HepG2 (cell line): Measurements from ENCODE around the gene ZNF732. TPM values are rescaled to one million over a fixed set of nuclear protein-coding genes. Genes with fewer than 3 reads are reported as not detected.

ENCODE experiments used
- ATAC-seq: fragments of 200-7000 bp; cut with Tn5 transposase; 3 replicates; pipeline ENCODE4 v1.9.1; 2020; ENCODE audit warnings: mild to moderate bottlenecking, moderate library complexity
- BruUV-seq: library from RNA; stranded (reverse); fragments of 400-500 nt; replicated peaks from 2 replicates; lab custom pipeline; 2021; lab: Mats Ljungman, UMichigan
- CTCF ChIA-PET: fragments of 300-600 bp; formaldehyde crosslinking; extraction: SDS; loops from one replicate; lab custom pipeline; 2021; ENCODE audit warnings: low total read pairs, inconsistent platforms, low intra/inter-chr PET ratio; lab: Yijun Ruan, JAX
- POLR2A ChIA-PET: fragments of 350-600 bp; sonication (Branson Sonifier 250); formaldehyde crosslinking; loops from one replicate; lab custom pipeline; 2020; ENCODE audit warnings: antibody characterized with exemption, inconsistent platforms; lab: Yijun Ruan, JAX
- DNase-seq: peaks from one replicate; pipeline ENCODE4 v3.0.0-alpha.2; 2015; ENCODE audit warnings: low spot score
- FAIRE-seq: peaks from 3 replicates; lab custom pipeline; 2011; peaks lifted over from hg19 to GRCh38; lab: Jason Lieb, UNC
- H2AFZ ChIP-seq: one replicate; pipeline ENCODE4 v1.6.1; 2011; ENCODE audit warnings: low read length, inconsistent platforms
- H3K27ac ChIP-seq: fragments of 300-600 bp; 3 replicates; pipeline ENCODE4 v1.8.0; 2011; ENCODE audit warnings: mixed run types, mild to moderate bottlenecking, mixed read lengths, low read length, inconsistent platforms; ENCODE audit not compliant: insufficient read depth; ENCODE audit errors: extremely low read length
- H3K27me3 ChIP-seq, 2 experiments: fragments of 200-600 bp in 1 of 2; 2 replicates in 1 of 2; 3 replicates in 1 of 2; pipeline versions ENCODE4 v1.6.0 to v1.8.0; 2011; ENCODE audit warnings: low read length in 2 of 2, mild to moderate bottlenecking in 2 of 2, moderate library complexity in 2 of 2, inconsistent platforms in 1 of 2; ENCODE audit not compliant: insufficient read depth in 2 of 2, control insufficient read depth in 1 of 2
- H3K36me3 ChIP-seq, 2 experiments: fragments of 200-600 bp in 1 of 2; replicated peaks in 1 of 2; 2 replicates in 1 of 2; 3 replicates in 1 of 2; pipeline versions ENCODE4 v1.5.1 to v1.8.0; 2011; ENCODE audit warnings: low read length in 2 of 2, inconsistent platforms in 1 of 2; ENCODE audit not compliant: insufficient read depth in 2 of 2, control insufficient read depth in 1 of 2
- H3K4me1 ChIP-seq: 2 replicates; pipeline ENCODE4 v1.5.1; 2012; ENCODE audit warnings: low read length, inconsistent platforms; ENCODE audit not compliant: insufficient read depth
- H3K4me2 ChIP-seq: 2 replicates; pipeline ENCODE4 v1.6.0; 2011; ENCODE audit warnings: low read depth, low read length, inconsistent platforms
- H3K4me3 ChIP-seq, 3 experiments: fragments of 200-600 bp in 1 of 3; sonication (generic), shearing (Covaris generic) in 1 of 3; replicated peaks in 1 of 3; 2 replicates each; pipeline ENCODE4 v1.5.1; 2011 to 2016; ENCODE audit warnings: low read length in 3 of 3, inconsistent platforms in 2 of 3, low read depth in 2 of 3, mild to moderate bottlenecking in 2 of 3, control low read depth in 1 of 3, mixed read lengths in 1 of 3; ENCODE audit not compliant: insufficient read depth in 1 of 3
- H3K79me2 ChIP-seq: one replicate; pipeline ENCODE4 v1.6.1; 2011; ENCODE audit warnings: low read length, inconsistent platforms; ENCODE audit not compliant: insufficient read depth
- H3K9ac ChIP-seq: 2 replicates; pipeline ENCODE4 v1.6.0; 2011; ENCODE audit warnings: mild to moderate bottlenecking, low read depth, low read length, inconsistent platforms; ENCODE audit not compliant: insufficient read depth
- H3K9me3 ChIP-seq: 2 replicates; pipeline ENCODE4 v1.5.1; 2012; ENCODE audit warnings: mild to moderate bottlenecking, low read length
- H4K20me1 ChIP-seq: 2 replicates; pipeline ENCODE4 v1.6.0; 2011; ENCODE audit warnings: inconsistent platforms, mild to moderate bottlenecking, low read length, moderate library complexity; ENCODE audit not compliant: insufficient read depth
- CTCF ChIP-seq: sonication (generic); formaldehyde crosslinking; IDR thresholded peaks from 2 replicates; pipeline ENCODE4 v1.5.0; 2020; ENCODE audit warnings: mild to moderate bottlenecking, missing genetic modification reagents, moderate library complexity
- GLMP ChIP-seq: sonication (generic); formaldehyde crosslinking; IDR thresholded peaks from 2 replicates; pipeline ENCODE4 v1.9.0; 2021; ENCODE audit warnings: missing genetic modification reagents, mild to moderate bottlenecking, borderline replicate concordance
- HNRNPUL1 ChIP-seq: fragments of 200-400 bp; formaldehyde crosslinking; IDR thresholded peaks from 2 replicates; pipeline ENCODE4 v1.6.1; 2017; ENCODE audit warnings: low read depth, mild to moderate bottlenecking, low read length, moderate library complexity
- KDM5B ChIP-seq: sonication (generic); formaldehyde crosslinking; IDR thresholded peaks from 2 replicates; pipeline ENCODE4 v1.4.0; 2020; ENCODE audit warnings: missing genetic modification reagents, mild to moderate bottlenecking, borderline replicate concordance
- KLF15 ChIP-seq: sonication (generic); formaldehyde crosslinking; IDR thresholded peaks from 2 replicates; pipeline ENCODE4 v1.8.1; 2023; ENCODE audit warnings: borderline replicate concordance, mild to moderate bottlenecking, inconsistent platforms, missing genetic modification reagents, mixed read lengths
- KLF16 ChIP-seq, 2 experiments: sonication (generic) in 1 of 2; formaldehyde crosslinking in 1 of 2; IDR thresholded peaks; 2 replicates each; pipeline versions ENCODE4 v1.6.1 to v1.8.0; 2016 to 2023; ENCODE audit warnings: missing genetic modification reagents in 2 of 2, missing compliant biosample characterization in 1 of 2
- KMT2A ChIP-seq: sonication (generic); formaldehyde crosslinking; IDR thresholded peaks from 2 replicates; pipeline ENCODE4 v1.4.0; 2020; ENCODE audit warnings: missing genetic modification reagents
- NFRKB ChIP-seq: fragments of 450-650 bp; IDR thresholded peaks from 2 replicates; pipeline ENCODE4 v1.6.1; 2017
- NKX3-1 ChIP-seq: sonication (generic); formaldehyde crosslinking; IDR thresholded peaks from 2 replicates; pipeline ENCODE4 v1.5.0; 2020; ENCODE audit warnings: missing genetic modification reagents
- RNF219 ChIP-seq: sonication (generic); formaldehyde crosslinking; IDR thresholded peaks from 2 replicates; pipeline ENCODE4 v1.5.0; 2020; ENCODE audit warnings: mild to moderate bottlenecking, missing genetic modification reagents
- SOX13 ChIP-seq, 3 experiments: fragments of 450-650 bp in 1 of 3; sonication (generic) in 1 of 3; formaldehyde crosslinking in 1 of 3; IDR thresholded peaks in 2 of 3; conservative IDR thresholded peaks in 1 of 3; 2 replicates each; pipeline versions ENCODE4 v1.5.0 to v1.6.1; 2016 to 2020; ENCODE audit warnings: antibody characterized with exemption in 1 of 3, mild to moderate bottlenecking in 1 of 3, missing compliant biosample characterization in 1 of 3, missing genetic modification reagents in 1 of 3, moderate library complexity in 1 of 3
- ZBTB21 ChIP-seq: sonication (generic); formaldehyde crosslinking; IDR thresholded peaks from 2 replicates; pipeline ENCODE4 v1.4.0; 2020; ENCODE audit warnings: missing genetic modification reagents
- ZFP90 ChIP-seq: sonication (generic); formaldehyde crosslinking; IDR thresholded peaks from 2 replicates; pipeline ENCODE4 v1.8.0; 2022; ENCODE audit warnings: missing genetic modification reagents, mild to moderate bottlenecking, inconsistent platforms, borderline replicate concordance
- ZNF451 ChIP-seq: sonication (generic); formaldehyde crosslinking; IDR thresholded peaks from 2 replicates; pipeline ENCODE4 v1.5.0; 2020; ENCODE audit warnings: mild to moderate bottlenecking, missing genetic modification reagents
- ZNF772 ChIP-seq: sonication (generic); formaldehyde crosslinking; IDR thresholded peaks from 2 replicates; pipeline ENCODE4 v1.5.0; 2020; ENCODE audit warnings: mild to moderate bottlenecking, missing genetic modification reagents
- ZNF775 ChIP-seq: sonication (generic); formaldehyde crosslinking; IDR thresholded peaks from 2 replicates; pipeline ENCODE4 v1.4.0; 2020; ENCODE audit warnings: missing genetic modification reagents, mild to moderate bottlenecking, moderate library complexity, borderline replicate concordance
- ZNF792 ChIP-seq: IDR thresholded peaks from 2 replicates; pipeline ENCODE4 v1.6.1; 2016
- WGBS: methylation state at CpG from one replicate; pipeline ENCODE4 v1.1.6; 2017; ENCODE audit warnings: low lambda C conversion rate; 5-methylcytosine and 5-hydroxymethylcytosine counted together
- in situ Hi-C: cut with HindIII; loops from 2 replicates; pipeline ENCODE4 v1.10.0; 2017; ENCODE audit warnings: low pct_unique_long_range_greater_than_20kb; ENCODE audit not compliant: extremely low pct_ligation_motif_present
- intact Hi-C: fragments of 100-400 bp; cut with micrococcal nuclease; formaldehyde crosslinking; loops from one replicate; pipeline ENCODE4 v1.10.0; 2022; ENCODE audit not compliant: unreplicated experiment
- polyA plus RNA-seq, 8 experiments: library from polyadenylated mRNA; depleted of rRNA in 3 of 8; stranded (reverse) in 7 of 8; unstranded in 1 of 8; fragments of >200 nt; fragmentation: Illumina TruSeq in 4 of 8; extraction: Trizol in 4 of 8; gene quantifications; 2 replicates each; pipeline versions ENCODE4 v1.2.1 to v1.2.3, GENCODE V29; 2011 to 2016; ENCODE audit warnings: low read depth in 4 of 8, missing spikeins in 1 of 8, mixed read lengths in 1 of 8; ENCODE audit not compliant: insufficient read depth in 1 of 8
- total RNA-seq, 5 experiments: library from RNA; depleted of rRNA; stranded (reverse); fragments of >200 nt; fragmentation: Illumina TruSeq; extraction: Trizol; gene quantifications; 2 replicates each; pipeline ENCODE4 v1.2.3, GENCODE V29; 2016; ENCODE audit warnings: low read depth in 1 of 5

The ZNF732 gene
- total and polyA plus RNA-seq, 2 of the 13 experiments (the other 11 are each of a cell fraction or from before 2014, with no cell fraction given) = not detected

DNA sequence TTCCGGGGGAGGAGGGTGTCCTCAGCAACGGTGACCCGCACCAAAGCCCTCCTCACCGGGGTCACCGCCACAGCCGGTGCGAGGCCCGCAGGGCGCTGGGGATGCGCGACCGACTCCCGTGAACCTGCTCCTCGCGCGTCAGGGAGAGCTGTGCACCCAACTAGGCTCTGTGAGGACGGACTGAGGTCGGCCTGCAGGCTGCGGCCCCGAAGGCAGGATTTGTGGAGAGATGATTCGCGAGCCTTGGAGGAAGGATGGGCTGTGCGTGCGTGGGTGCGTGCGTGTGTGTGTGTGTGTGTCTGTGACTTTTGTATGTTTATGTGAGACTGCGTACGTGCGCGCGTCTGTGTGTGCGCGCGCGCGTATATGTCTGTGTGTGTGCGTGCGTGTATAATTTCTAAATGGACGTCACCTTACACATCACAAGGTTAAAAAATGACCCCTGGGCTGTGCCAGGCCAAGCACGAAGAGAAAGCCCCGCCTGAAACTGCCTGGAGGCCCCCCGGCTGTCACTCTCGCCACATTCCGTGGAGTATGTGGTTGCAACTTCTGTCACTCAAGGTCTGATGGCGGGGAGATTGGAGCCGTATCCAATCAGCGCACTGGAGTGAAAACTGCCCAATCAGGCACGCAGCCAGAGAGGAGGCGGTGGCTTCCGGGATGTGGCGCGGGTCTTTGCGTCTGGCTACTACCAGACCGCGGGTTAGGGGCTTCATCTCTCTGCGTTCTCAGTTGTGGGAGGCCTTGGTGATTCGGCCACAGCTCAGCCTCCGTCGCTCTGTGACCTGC lies 32.1 kb upstream of the ZNF732 start, which contains the start of gene ZNF141:
TSS of gene ZNF141 (plus strand) at position 672 of the 789 bp plus-strand sequence. CDS start 170 bp downstream, outside the sequence.
- ATAC-seq (no peak; the same call in 2 of the 3 replicates), DNase-seq (no peak), FAIRE-seq (no peak)
- intact Hi-C loops = no loop called here
- in situ Hi-C loops = no loop called here
- no TSS peak for BruUV-seq
- no peak within 1 kb of the TSS for H3K27ac ChIP-seq
- WGBS = 76% methylated on average over 49 of the region's 59 CpGs
- H3K9ac ChIP-seq = no peak within 1 kb of the TSS
- H3K36me3 ChIP-seq = no peaks in the 10 kb centered on the region
- H3K79me2 ChIP-seq = no peaks in the 10 kb centered on the region
- no peak within 1 kb of the TSS for H2AFZ ChIP-seq
- H4K20me1 ChIP-seq = no peaks in the 10 kb centered on the region
- no peaks in the 10 kb centered on the region for H3K4me1 ChIP-seq
- peaks cover 87% of the 10 kb centered on the region for H3K9me3 ChIP-seq
- ChIA-PET POLR2A (no interaction called here), CTCF (no interaction called here)
- H3K4me3 ChIP-seq = no peak within 1 kb of the TSS
- H3K27me3 ChIP-seq = no peaks in the 10 kb centered on the region
- no peak within 1 kb of the TSS for H3K4me2 ChIP-seq
- TF ChIP-seq ZNF775 (CRISPR knock-in tag) (no peak), GLMP (CRISPR knock-in tag) (no peak), SOX13 (IDR thresholded peaks at IDR 0.05) (no peak), SOX13 (CRISPR knock-in tag; conservative IDR thresholded peaks at IDR 0.05 in 1 of 2, IDR thresholded peaks at IDR 0.05 in 1 of 2) (no peak), ZBTB21 (CRISPR knock-in tag) (no peak), ZFP90 (no peak), ZNF772 (CRISPR knock-in tag) (no peak), KLF16 (CRISPR knock-in tag; IDR thresholded peaks at IDR 0.05) (no peak), ZNF792 (CRISPR knock-in tag) (no peak), NKX3-1 (CRISPR knock-in tag) (no peak), KMT2A (no peak), KDM5B (CRISPR knock-in tag) (no peak), CTCF (no peak), HNRNPUL1 (no peak), ZNF451 (CRISPR knock-in tag) (no peak), NFRKB (no peak), KLF15 (CRISPR knock-in tag) (no peak), RNF219 (CRISPR knock-in tag) (no peak)
- TF ChIP-seq, all 625 proteins: peak for 0
